Prostate gland (tissue), 2 donors: ENCODE results near the gene PIGR. TPM values are rescaled to one million over a fixed set of nuclear protein-coding genes. Genes with fewer than 3 reads are reported as not detected.

Experiments used
- DNase-seq: peaks from one replicate; pipeline ENCODE4 v3.0.0-alpha.2; 2019; ENCODE audit warnings: low spot score
- H3K27ac ChIP-seq, 2 donors: fragments of 200-600 bp; sonication (generic); 2 replicates each; pipeline ENCODE4 v1.5.1; 2017 to 2019
- H3K27me3 ChIP-seq: fragments of 200-600 bp; sonication (generic); replicated peaks from 2 replicates; pipeline ENCODE4 v1.5.1; 2019; ENCODE audit not compliant: insufficient read depth
- H3K36me3 ChIP-seq, 2 donors: fragments of 200-600 bp; sonication (generic); 1 replicate in 1 of 2; 2 replicates in 1 of 2; pipeline versions ENCODE4 v1.5.1 to v1.8.1; 2017 to 2019
- H3K4me1 ChIP-seq: fragments of 200-600 bp; sonication (generic); replicated peaks from 2 replicates; pipeline ENCODE4 v1.5.1; 2019
- H3K4me3 ChIP-seq, 2 donors: fragments of 200-600 bp; sonication (generic); 2 replicates each; pipeline ENCODE4 v1.5.1; 2017 to 2019
- H3K9me3 ChIP-seq: fragments of 200-600 bp; sonication (generic); 2 replicates; pipeline ENCODE4 v1.5.1; 2017
- CTCF ChIP-seq, 4 experiments: fragments of 200-600 bp in 2 of 4; fragments of 450-650 bp in 2 of 4; sonication (generic) in 2 of 4; IDR thresholded peaks; 1 replicate in 3 of 4; 2 replicates in 1 of 4; pipeline ENCODE4 v1.5.1; 2016 to 2019; ENCODE audit warnings: antibody characterized with exemption in 4 of 4, mild to moderate bottlenecking in 2 of 4, moderate library complexity in 2 of 4
- POLR2A ChIP-seq: fragments of 450-650 bp; IDR thresholded peaks from one replicate; pipeline ENCODE4 v1.6.1; 2016; ENCODE audit warnings: antibody characterized with exemption, mild to moderate bottlenecking
- POLR2AphosphoS5 ChIP-seq: sonication (generic); formaldehyde crosslinking; IDR thresholded peaks from one replicate; pipeline ENCODE4 v1.6.1; 2017; ENCODE audit warnings: antibody characterized with exemption
- WGBS: methylation state at CpG from one replicate; pipeline ENCODE4 v1.1.5; 2018; 5-methylcytosine and 5-hydroxymethylcytosine counted together
- intact Hi-C: fragments of 100-400 bp; cut with DNase I; formaldehyde crosslinking; loops from one replicate; pipeline ENCODE4 v1.14.2; 2022
- total RNA-seq, 2 donors: library from RNA; depleted of rRNA; stranded (reverse); fragments of >200 nt; gene quantifications; one replicate each; pipeline ENCODE4 v1.1.0, GENCODE V29; 2016

The PIGR gene
- total RNA-seq, 2 donors from 2014 or later, result 1.9 to 91.7 TPM

DNA sequence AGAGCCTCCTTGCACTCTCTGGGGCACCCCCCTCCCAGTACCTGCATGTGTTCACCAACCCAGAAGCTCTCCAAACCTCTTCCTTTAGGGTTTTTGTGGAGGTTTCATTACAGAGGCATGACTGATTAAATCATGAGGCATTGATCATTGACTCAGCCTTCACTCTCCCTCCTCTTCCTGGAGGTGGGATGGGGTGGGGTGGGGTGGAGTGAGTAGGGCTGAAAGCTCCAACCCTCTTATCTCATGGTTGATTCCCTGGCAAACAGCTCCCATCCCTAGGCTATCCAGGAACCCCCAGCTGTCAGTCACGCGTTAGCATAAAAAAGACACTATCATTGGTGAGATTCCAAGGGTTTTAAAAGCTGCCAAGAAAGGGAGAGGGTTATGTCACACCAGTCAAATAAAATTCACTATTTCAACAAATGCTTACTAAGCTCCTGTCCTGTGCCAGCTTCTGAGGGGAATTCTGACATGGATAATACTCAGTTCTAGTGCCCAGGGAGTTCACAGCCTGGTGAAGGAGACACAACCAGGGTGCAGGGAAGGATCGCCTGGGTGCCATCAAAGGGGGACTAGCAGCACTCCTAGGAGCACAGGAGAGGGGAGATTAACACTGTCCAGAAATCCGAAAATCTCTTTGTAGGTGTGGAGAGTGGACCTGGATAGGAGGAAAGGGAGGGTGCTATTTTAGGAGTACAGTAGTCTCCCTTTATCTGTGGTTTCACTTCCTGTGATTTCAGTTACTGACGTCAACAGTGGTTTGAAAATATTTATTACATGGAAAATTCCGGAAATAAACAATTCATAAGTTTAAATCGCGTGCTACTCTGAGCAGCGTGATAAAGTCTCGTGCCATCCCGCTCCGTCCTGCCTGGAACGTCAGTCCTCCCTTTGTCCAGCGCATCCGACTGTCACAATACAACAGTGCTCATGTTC lies 55.9 kb downstream of the PIGR start:
- no peak overlapping the region for H3K4me3 ChIP-seq
- intact Hi-C loops, result no loop called here
- peak; percentile 41 for DNase-seq
- TF ChIP-seq POLR2AphosphoS5 (peak; percentile 62), POLR2A (no peak)
- H3K9me3 ChIP-seq, result no peaks in the 10 kb centered on the region
- no peaks in the 10 kb centered on the region for H3K36me3 ChIP-seq
- 53% methylated on average over 15 of the region's 15 CpGs for WGBS
- no peak overlapping the region for H3K27ac ChIP-seq
- no peaks in the 10 kb centered on the region for H3K27me3 ChIP-seq
- H3K4me1 ChIP-seq, result no peaks in the 10 kb centered on the region

- no peak for DNase-seq
- intact Hi-C loops, result no loop called here
- Histone ChIP-seq H3K36me3 (no peaks in the 10 kb centered on the region), H3K4me1 (no peaks in the 10 kb centered on the region), H3K4me3 (no peak overlapping the region), H3K27ac (no peak overlapping the region), H3K27me3 (no peaks in the 10 kb centered on the region), H3K9me3 (no peaks in the 10 kb centered on the region)
- TF ChIP-seq POLR2AphosphoS5 (no peak), POLR2A (no peak), CTCF (IDR thresholded peaks at IDR 0.05) (no peak)
- WGBS, result 59% methylated on average over 4 of the region's 4 CpGs
Observed at GRCh38 chr1:206887701-206888100, 58.6 kb downstream of the PIGR start.

DNA sequence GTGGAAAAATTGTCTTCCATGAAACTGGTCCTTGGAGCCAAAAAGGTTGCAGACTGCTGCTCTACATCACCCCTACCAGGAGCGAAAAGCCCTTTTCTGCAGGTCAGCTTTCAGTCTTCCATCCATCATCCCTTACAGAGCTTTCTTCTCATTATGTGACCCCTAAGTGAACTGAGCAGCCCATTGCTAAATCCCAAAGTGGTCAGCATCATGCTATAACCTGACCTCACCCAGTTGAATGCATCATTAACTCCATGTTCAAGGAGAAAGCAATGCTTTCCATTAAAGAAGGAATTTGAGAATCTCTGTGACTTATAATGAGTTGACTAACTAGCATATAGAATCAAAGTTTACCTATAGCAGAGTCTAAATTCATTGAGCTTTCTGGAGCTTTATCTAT lies 59.4 kb downstream of the PIGR start:
- H3K4me3 ChIP-seq, result no peak overlapping the region
- WGBS, result 100% methylated on average over 1 of the region's 1 CpG
- no peaks in the 10 kb centered on the region for H3K4me1 ChIP-seq
- no peaks in the 10 kb centered on the region for H3K36me3 ChIP-seq
- TF ChIP-seq POLR2A (no peak), POLR2AphosphoS5 (no peak)
- no peaks in the 10 kb centered on the region for H3K9me3 ChIP-seq
- no peaks in the 10 kb centered on the region for H3K27me3 ChIP-seq
- no peak for DNase-seq
- H3K27ac ChIP-seq, result no peak overlapping the region
- intact Hi-C loops, result no loop called here

GRCh38 chr1:206885341-206886060 lies 60.8 kb downstream of the PIGR start:
- no peak overlapping the region for H3K27ac ChIP-seq
- H3K4me1 ChIP-seq, result no peaks in the 10 kb centered on the region
- no peaks in the 10 kb centered on the region for H3K36me3 ChIP-seq
- no peaks in the 10 kb centered on the region for H3K9me3 ChIP-seq
- DNase-seq, result no peak
- intact Hi-C loops, result no loop called here
- WGBS, result 45% methylated on average over 3 of the region's 3 CpGs
- no peaks in the 10 kb centered on the region for H3K27me3 ChIP-seq
- TF ChIP-seq CTCF (IDR thresholded peaks at IDR 0.05) (no peak), POLR2A (no peak), POLR2AphosphoS5 (no peak)
- no peak overlapping the region for H3K4me3 ChIP-seq

DNA sequence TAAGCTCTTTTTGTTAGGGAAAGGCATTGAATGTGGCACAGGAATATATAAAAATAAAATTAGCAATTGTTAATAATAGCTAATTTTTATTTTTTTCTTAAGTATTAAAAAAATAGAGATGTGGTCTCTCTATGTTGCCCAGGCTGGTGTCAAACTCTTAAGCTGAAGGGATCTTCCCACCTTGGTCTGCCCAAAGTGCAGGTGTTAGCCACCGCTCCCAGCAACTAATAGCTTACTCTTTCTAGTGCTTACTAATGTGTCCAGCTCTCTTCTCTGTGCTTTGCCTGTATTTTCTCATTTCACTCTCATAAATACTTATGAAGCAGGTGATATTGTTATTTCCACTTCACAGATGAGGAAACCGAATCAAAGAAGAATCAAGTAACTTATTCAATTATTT lies 62.4 kb downstream of the PIGR start:
- no peak for DNase-seq
- no peaks in the 10 kb centered on the region for H3K27me3 ChIP-seq
- H3K27ac ChIP-seq, result no peak overlapping the region
- no peak for TF ChIP-seq POLR2A
- no peak for TF ChIP-seq POLR2AphosphoS5
- no peak for TF ChIP-seq CTCF (IDR thresholded peaks at IDR 0.05)
- H3K4me3 ChIP-seq, result no peak overlapping the region
- H3K9me3 ChIP-seq, result no peaks in the 10 kb centered on the region
- H3K4me1 ChIP-seq, result no peaks in the 10 kb centered on the region
- WGBS, result 94% methylated on average over 2 of the region's 2 CpGs
- H3K36me3 ChIP-seq, result no peaks in the 10 kb centered on the region
- intact Hi-C loops, result no loop called here
